Lung (tissue), 12 donors: ENCODE measurements around the gene PRR20G. TPM values are rescaled to one million over a fixed set of nuclear protein-coding genes. Genes with fewer than 3 reads are reported as not detected.
A peak's percentile ranks its signal among the peaks of the same experiment; 100 is the strongest.

Experiments used
- ATAC-seq: fragments of 200-7000 bp; cut with Tn5 transposase; one replicate; pipeline ENCODE4 v1.9.1; 2020; ENCODE audit warnings: moderate number of reproducible peaks; ENCODE audit not compliant: insufficient read depth, low FRiP score
- DNase-seq, 3 donors: peaks; one replicate each; pipeline ENCODE4 v3.0.0-alpha.2; 2013 to 2017
- H3K27ac ChIP-seq, 2 donors: one replicate each; pipeline ENCODE4 v1.5.1; 2013; ENCODE audit warnings: mild to moderate bottlenecking in 2 of 2, moderate library complexity in 2 of 2, control low read depth in 1 of 2, inconsistent platforms in 1 of 2, low read depth in 1 of 2, low read length in 1 of 2
- H3K27me3 ChIP-seq, 3 donors: one replicate each; pipeline ENCODE4 v1.5.1; 2013; ENCODE audit warnings: low read length in 2 of 3; ENCODE audit not compliant: control insufficient read depth in 3 of 3, insufficient read depth in 3 of 3
- H3K36me3 ChIP-seq, 4 donors: one replicate each; pipeline ENCODE4 v1.5.1; 2013; ENCODE audit warnings: low read length in 4 of 4, mild to moderate bottlenecking in 1 of 4, moderate library complexity in 1 of 4; ENCODE audit not compliant: control insufficient read depth in 4 of 4, insufficient read depth in 4 of 4
- H3K4me1 ChIP-seq, 5 donors: one replicate each; pipeline ENCODE4 v1.5.1; 2013; ENCODE audit warnings: low read length in 5 of 5, mild to moderate bottlenecking in 2 of 5, moderate library complexity in 1 of 5; ENCODE audit not compliant: control insufficient read depth in 5 of 5, insufficient read depth in 5 of 5
- H3K4me3 ChIP-seq: one replicate; pipeline ENCODE4 v1.5.1; 2013; ENCODE audit warnings: mild to moderate bottlenecking, control low read depth, moderate library complexity
- H3K9ac ChIP-seq, 2 donors: one replicate each; pipeline ENCODE4 v1.5.1; 2013; ENCODE audit warnings: low read length in 2 of 2, control low read depth in 1 of 2; ENCODE audit not compliant: insufficient read depth in 1 of 2
- H3K9me3 ChIP-seq, 4 donors: one replicate each; pipeline ENCODE4 v1.5.1; 2013; ENCODE audit warnings: low read length in 3 of 4, mild to moderate bottlenecking in 1 of 4, moderate library complexity in 1 of 4; ENCODE audit not compliant: control insufficient read depth in 4 of 4, insufficient read depth in 3 of 4
- CTCF ChIP-seq: IDR thresholded peaks from 2 replicates; pipeline ENCODE4 v1.5.1; 2012; ENCODE audit warnings: mild to moderate bottlenecking; ENCODE audit errors: control extremely low read depth, extremely low read depth
- WGBS, 2 donors: extraction: QIAGEN DNeasy Blood & Tissue Kit; methylation state at CpG; one replicate each; pipeline ENCODE4 v1.1.7; 2013; 5-methylcytosine and 5-hydroxymethylcytosine counted together
- polyA plus RNA-seq, 2 donors: library from polyadenylated mRNA; stranded (reverse); fragments of 200-250 nt; gene quantifications; one replicate each; pipeline ENCODE4 v1.2.1, GENCODE V29; 2013
- total RNA-seq, 2 donors: library from RNA; depleted of rRNA in 1 of 2; stranded (reverse); fragments of >200 nt in 1 of 2; gene quantifications; one replicate each; pipeline ENCODE4 v1.2.1, GENCODE V29; 2014 to 2021
- donor health status: control.
- donor health status: control.
- donor health status: Bipolar disorder and iron deficiency.
- donor health status: healthy.
- donor health status: DM: yes; HTN: yes; CAD: no.

Gene PRR20G
- total and polyA plus RNA-seq, 4 donors: 0.05 TPM; not detected in 3

GRCh38 chr3:127329631-127330285 lies 41.9 kb upstream of the PRR20G start:
- no peak for ATAC-seq
- Histone ChIP-seq H3K36me3 (no peaks in the 10 kb centered on the region), H3K27ac (no peak overlapping the region), H3K9me3 (peaks cover 0 to 13% (median 11%) of the 10 kb centered on the region in 4 donors), H3K4me1 (peaks cover 0 to 2% (median 0%) of the 10 kb centered on the region in 5 donors), H3K9ac (no peak overlapping the region), H3K4me3 (no peak overlapping the region), H3K27me3 (no peaks in the 10 kb centered on the region)
- DNase-seq: no peak
- 96 to 98% methylated on average over 2 of the region's 2 CpGs for WGBS, 2 donors
- TF ChIP-seq CTCF: no peak

GRCh38 chr3:127328421-127328820 lies 40.6 kb upstream of the PRR20G start:
- H3K4me1 ChIP-seq: peaks cover 0 to 2% (median 0%) of the 10 kb centered on the region in 5 donors
- no peak overlapping the region for H3K27ac ChIP-seq
- no peak for TF ChIP-seq CTCF
- no peaks in the 10 kb centered on the region for H3K27me3 ChIP-seq
- ATAC-seq (no peak), DNase-seq (peak in 2 of 3 donors; percentile 15 to 55)
- peaks cover 0 to 11% (median 7%) of the 10 kb centered on the region in 4 donors for H3K9me3 ChIP-seq
- H3K36me3 ChIP-seq: no peaks in the 10 kb centered on the region
- H3K4me3 ChIP-seq: no peak overlapping the region
- H3K9ac ChIP-seq: no peak overlapping the region

- Histone ChIP-seq H3K4me3 (no peak overlapping the region), H3K9me3 (peaks cover 0 to 13% (median 7%) of the 10 kb centered on the region in 4 donors), H3K36me3 (no peaks in the 10 kb centered on the region), H3K27ac (no peak overlapping the region), H3K9ac (no peak overlapping the region), H3K27me3 (no peaks in the 10 kb centered on the region), H3K4me1 (peaks cover 0 to 2% (median 0%) of the 10 kb centered on the region in 5 donors)
- TF ChIP-seq CTCF: no peak
- ATAC-seq (no peak), DNase-seq (no peak)
These were observed 38.5 kb upstream of the PRR20G start for GRCh38 chr3:127326341-127326740.

- Histone ChIP-seq H3K36me3 (no peaks in the 10 kb centered on the region), H3K4me3 (no peak overlapping the region), H3K4me1 (peaks cover 0 to 2% (median 0%) of the 10 kb centered on the region in 5 donors), H3K27ac (no peak overlapping the region), H3K27me3 (no peaks in the 10 kb centered on the region), H3K9me3 (peaks cover 0 to 13% (median 3%) of the 10 kb centered on the region in 4 donors), H3K9ac (no peak overlapping the region)
- ATAC-seq: no peak
- no peak for DNase-seq
- 93 to 100% methylated on average over 1 of the region's 1 CpG for whole genome bisulfite sequencing, 2 donors
- no peak for TF ChIP-seq CTCF
These were observed 37.7 kb upstream of the PRR20G start for GRCh38 chr3:127325629-127325961.
